HepG2 (cell line): ENCODE data around the gene RMRP. TPM values are rescaled to one million over a fixed set of nuclear protein-coding genes. Genes with fewer than 3 reads are reported as not detected.

ENCODE experiments used
- ASH2L ChIP-seq: fragments of 300-600, 200-600 bp; sonication (generic); IDR thresholded peaks from 2 replicates; pipeline ENCODE4 v1.7.0; 2017; ENCODE audit warnings: low read depth, mild to moderate bottlenecking, moderate library complexity, mixed read lengths, low read length; ENCODE audit not compliant: insufficient read length
- CSRNP2 ChIP-seq: sonication (generic); formaldehyde crosslinking; conservative IDR thresholded peaks from 2 replicates; pipeline ENCODE4 v1.8.0; 2022; ENCODE audit warnings: low read depth, missing genetic modification reagents
- E2F2 ChIP-seq: sonication (generic); formaldehyde crosslinking; IDR thresholded peaks from 2 replicates; pipeline ENCODE4 v1.4.0; 2020; ENCODE audit warnings: missing genetic modification reagents, borderline replicate concordance
- EED ChIP-seq: sonication (generic); formaldehyde crosslinking; IDR thresholded peaks from 2 replicates; pipeline ENCODE4 v1.5.0; 2020; ENCODE audit warnings: mild to moderate bottlenecking, missing genetic modification reagents
- FOXA1 ChIP-seq, 2 experiments: fragments of 450-650 bp in 1 of 2; sonication (generic) in 1 of 2; formaldehyde crosslinking in 1 of 2; IDR thresholded peaks; 2 replicates each; pipeline versions ENCODE4 v1.4.0 to v1.6.1; 2016 to 2020; ENCODE audit warnings: missing genetic modification reagents in 1 of 2
- KAT2B ChIP-seq: fragments of 150-350 bp; IDR thresholded peaks from 2 replicates; pipeline ENCODE4 v1.6.1; 2014; ENCODE audit warnings: low read depth, low read length, borderline replicate concordance
- KLF12 ChIP-seq: sonication (generic); formaldehyde crosslinking; IDR thresholded peaks from 2 replicates; pipeline ENCODE4 v1.4.0; 2020; ENCODE audit warnings: missing genetic modification reagents, borderline replicate concordance
- NFKB2 ChIP-seq: sonication (generic); formaldehyde crosslinking; IDR thresholded peaks from 2 replicates; pipeline ENCODE4 v1.4.0; 2020; ENCODE audit warnings: missing genetic modification reagents, borderline replicate concordance
- PHF8 ChIP-seq: sonication (generic); formaldehyde crosslinking; IDR thresholded peaks from 2 replicates; pipeline ENCODE4 v1.5.0; 2020; ENCODE audit warnings: missing genetic modification reagents
- RFXAP ChIP-seq: sonication (generic); formaldehyde crosslinking; IDR thresholded peaks from 2 replicates; pipeline ENCODE4 v1.4.0; 2020; ENCODE audit warnings: missing genetic modification reagents, borderline replicate concordance
- SNAPC2 ChIP-seq: sonication (generic); formaldehyde crosslinking; IDR thresholded peaks from 2 replicates; pipeline ENCODE4 v1.8.1; 2022; ENCODE audit warnings: mild to moderate bottlenecking, missing genetic modification reagents
- TFDP2 ChIP-seq: sonication (generic); formaldehyde crosslinking; IDR thresholded peaks from 2 replicates; pipeline ENCODE4 v1.4.0; 2020; ENCODE audit warnings: missing genetic modification reagents
- ZFX ChIP-seq: sonication (generic); formaldehyde crosslinking; IDR thresholded peaks from 2 replicates; pipeline ENCODE4 v1.4.0; 2020; ENCODE audit warnings: mild to moderate bottlenecking, low read depth, missing genetic modification reagents, moderate library complexity
- ZMYM4 ChIP-seq: sonication (generic); formaldehyde crosslinking; IDR thresholded peaks from 2 replicates; pipeline ENCODE4 v1.8.1; 2023; ENCODE audit warnings: mild to moderate bottlenecking, missing genetic modification reagents
- ZNF546 ChIP-seq: sonication (generic); formaldehyde crosslinking; conservative IDR thresholded peaks from 2 replicates; pipeline ENCODE4 v1.8.1; 2023; ENCODE audit warnings: mild to moderate bottlenecking, missing genetic modification reagents
- ZNF574 ChIP-seq: sonication (generic); formaldehyde crosslinking; IDR thresholded peaks from 2 replicates; pipeline ENCODE4 v1.4.0; 2020; ENCODE audit warnings: missing genetic modification reagents
- ZNF674 ChIP-seq: sonication (generic); formaldehyde crosslinking; IDR thresholded peaks from 2 replicates; pipeline ENCODE4 v1.5.0; 2020; ENCODE audit warnings: low read depth, mild to moderate bottlenecking, missing genetic modification reagents
- ZSCAN30 ChIP-seq: sonication (generic); formaldehyde crosslinking; IDR thresholded peaks from 2 replicates; pipeline ENCODE4 v1.5.0; 2020; ENCODE audit warnings: mild to moderate bottlenecking, missing genetic modification reagents
- polyA plus RNA-seq, 8 experiments: library from polyadenylated mRNA; depleted of rRNA in 3 of 8; stranded (reverse) in 7 of 8; unstranded in 1 of 8; fragments of >200 nt; fragmentation: Illumina TruSeq in 4 of 8; extraction: Trizol in 4 of 8; gene quantifications; 2 replicates each; pipeline versions ENCODE4 v1.2.1 to v1.2.3, GENCODE V29; 2011 to 2016; ENCODE audit warnings: low read depth in 4 of 8, missing spikeins in 1 of 8, mixed read lengths in 1 of 8; ENCODE audit not compliant: insufficient read depth in 1 of 8
- total RNA-seq, 5 experiments: library from RNA; depleted of rRNA; stranded (reverse); fragments of >200 nt; fragmentation: Illumina TruSeq; extraction: Trizol; gene quantifications; 2 replicates each; pipeline ENCODE4 v1.2.3, GENCODE V29; 2016; ENCODE audit warnings: low read depth in 1 of 5

The RMRP gene
- total and polyA plus RNA-seq, 2 of the 13 experiments (the other 11 are each of a cell fraction or from before 2014, with no cell fraction given) = 51.4 to 4,025 TPM

GRCh38 chr9:35664531-35665470, 7.0 kb upstream of the RMRP start, which contains the start of gene ARHGEF39 (continued):
- peak; percentile 94 for TF ChIP-seq CSRNP2 (CRISPR knock-in tag)
- peak; percentile 63 for TF ChIP-seq ZFX (CRISPR knock-in tag)
- TF ChIP-seq ZNF674 (CRISPR knock-in tag) = no peak
- TF ChIP-seq NFKB2 (CRISPR knock-in tag) = peak; percentile 94
- TF ChIP-seq PHF8 = peak; percentile 85
- no peak for TF ChIP-seq ZSCAN30 (CRISPR knock-in tag)
- TF ChIP-seq ZNF546 = 0 out of 2 replicates have a peak, but pooled peaks have one; percentile 31
- TF ChIP-seq KLF12 (CRISPR knock-in tag) = no peak; the same call in 1 of the 2 replicates
- TF ChIP-seq E2F2 (CRISPR knock-in tag) = peak; percentile 98; the same call in 1 of the 2 replicates
- peak; percentile 96 for TF ChIP-seq ZNF574 (CRISPR knock-in tag)
- TF ChIP-seq TFDP2 = peak; percentile 100
- TF ChIP-seq RFXAP = no peak; the same call in 1 of the 2 replicates
- TF ChIP-seq ASH2L = peak; percentile 61
- 0 out of 2 replicates have a peak, but pooled peaks have one; percentile 72 for TF ChIP-seq EED (CRISPR knock-in tag)
- no peak for TF ChIP-seq FOXA1 (IDR thresholded peaks at IDR 0.05)
- 0 out of 2 replicates have a peak, but pooled peaks have one; percentile 18 for TF ChIP-seq FOXA1 (CRISPR knock-in tag; IDR thresholded peaks at IDR 0.05)
- no peak for TF ChIP-seq KAT2B
- peak; percentile 92 for TF ChIP-seq ZMYM4 (CRISPR knock-in tag)
- peak; percentile 87 for TF ChIP-seq SNAPC2
